ENCODE results near the gene ATP2B2. TPM values are rescaled to one million over a fixed set of nuclear protein-coding genes. Genes with fewer than 3 reads are reported as not detected.
A peak's percentile ranks its signal among the peaks of the same experiment; 100 is the strongest.

The ATP2B2 gene
- total RNA-seq, 6 experiments from 2014 or later: 25.9 to 45.1 (median 35.1) TPM

DNA sequence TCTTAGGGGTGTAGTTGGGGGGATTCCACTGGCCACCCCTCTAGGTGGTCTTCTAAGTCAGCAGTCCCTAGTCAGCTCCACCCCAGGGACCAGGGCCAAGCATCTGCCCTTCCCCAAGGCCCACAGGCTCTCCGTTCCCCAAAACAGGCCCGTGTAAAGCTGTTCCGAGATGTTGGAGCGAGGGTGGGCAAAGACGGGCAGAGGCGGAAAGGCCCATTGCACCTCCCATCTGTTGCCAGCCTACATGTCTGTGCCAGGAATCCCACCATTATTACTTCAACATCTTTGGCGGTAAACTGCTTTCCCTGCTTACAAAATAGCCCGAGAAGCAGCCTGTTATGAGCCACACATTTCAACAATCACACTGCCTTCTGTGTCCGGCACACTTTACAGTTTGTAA is 1.9 kb upstream of the ATP2B2 start:
- WGBS (ENCODE audit: insufficient coverage, low coverage, low lambda C conversion rate, missing lambda C conversion rate): 55% methylated on average over 2 of the region's 9 CpGs
- no peaks in the 10 kb centered on the region for H3K36me3 ChIP-seq
- no peak for DNase-seq
- no peak for ATAC-seq
- intact Hi-C loops (cut with DNase I): no loop called here
- H3K27ac ChIP-seq: peak overlapping the region; percentile 57 to 81 (median 74)
- H3K9me3 ChIP-seq: no peaks in the 10 kb centered on the region
- TF ChIP-seq, protein P1, sequence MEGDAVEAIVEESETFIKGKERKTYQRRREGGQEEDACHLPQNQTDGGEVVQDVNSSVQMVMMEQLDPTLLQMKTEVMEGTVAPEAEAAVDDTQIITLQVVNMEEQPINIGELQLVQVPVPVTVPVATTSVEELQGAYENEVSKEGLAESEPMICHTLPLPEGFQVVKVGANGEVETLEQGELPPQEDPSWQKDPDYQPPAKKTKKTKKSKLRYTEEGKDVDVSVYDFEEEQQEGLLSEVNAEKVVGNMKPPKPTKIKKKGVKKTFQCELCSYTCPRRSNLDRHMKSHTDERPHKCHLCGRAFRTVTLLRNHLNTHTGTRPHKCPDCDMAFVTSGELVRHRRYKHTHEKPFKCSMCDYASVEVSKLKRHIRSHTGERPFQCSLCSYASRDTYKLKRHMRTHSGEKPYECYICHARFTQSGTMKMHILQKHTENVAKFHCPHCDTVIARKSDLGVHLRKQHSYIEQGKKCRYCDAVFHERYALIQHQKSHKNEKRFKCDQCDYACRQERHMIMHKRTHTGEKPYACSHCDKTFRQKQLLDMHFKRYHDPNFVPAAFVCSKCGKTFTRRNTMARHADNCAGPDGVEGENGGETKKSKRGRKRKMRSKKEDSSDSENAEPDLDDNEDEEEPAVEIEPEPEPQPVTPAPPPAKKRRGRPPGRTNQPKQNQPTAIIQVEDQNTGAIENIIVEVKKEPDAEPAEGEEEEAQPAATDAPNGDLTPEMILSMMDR (IDR thresholded peaks at IDR 0.05): no peak
- TF ChIP-seq POLR2A (IDR thresholded peaks at IDR 0.05): no peak
- no peak overlapping the region for H3K4me3 ChIP-seq
- H3K4me1 ChIP-seq: peaks cover 0 to 50% (median 12%) of the 10 kb centered on the region in 4 donors
- H3K27me3 ChIP-seq: no peaks in the 10 kb centered on the region

DNA sequence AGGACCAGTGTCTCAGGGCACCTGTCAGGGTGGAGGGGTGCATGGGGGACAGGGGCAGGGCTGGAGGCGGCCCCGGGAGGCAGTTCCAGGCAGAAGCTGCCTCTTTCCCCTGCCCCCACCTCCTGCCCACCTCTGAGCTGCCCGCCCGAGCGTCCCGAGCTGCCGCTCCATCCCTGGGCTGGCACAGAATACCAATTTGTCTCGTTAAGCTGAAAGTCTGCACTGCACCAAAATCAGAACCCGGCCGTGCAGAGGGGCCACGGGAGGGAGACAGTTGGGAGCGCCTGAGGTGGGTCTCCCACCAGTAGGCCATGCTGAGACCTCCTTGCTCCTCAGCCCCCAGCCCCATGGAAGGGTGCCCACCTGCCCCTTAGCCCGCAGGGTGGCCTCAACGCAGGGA is 1.3 kb upstream of the ATP2B2 start:
- Histone ChIP-seq H3K27ac (peak overlapping the region; percentile 57 to 81 (median 74)), H3K9me3 (no peaks in the 10 kb centered on the region), H3K36me3 (no peaks in the 10 kb centered on the region), H3K27me3 (no peaks in the 10 kb centered on the region), H3K4me1 (peaks cover 0 to 50% (median 12%) of the 10 kb centered on the region in 4 donors), H3K4me3 (peak overlapping the region; percentile 54 to 70 (median 66))
- WGBS (ENCODE audit: insufficient coverage, low coverage, low lambda C conversion rate, missing lambda C conversion rate): no CpG with 5 or more reads among the region's 14 CpGs
- DNase-seq: no peak
- intact Hi-C loops (cut with DNase I): no loop called here
- no peak for TF ChIP-seq POLR2A (IDR thresholded peaks at IDR 0.05)
- TF ChIP-seq, protein P1 (IDR thresholded peaks at IDR 0.05): no peak
- peak in 3 of 4 donors; percentile 9 to 22 (median 13) for ATAC-seq

DNA sequence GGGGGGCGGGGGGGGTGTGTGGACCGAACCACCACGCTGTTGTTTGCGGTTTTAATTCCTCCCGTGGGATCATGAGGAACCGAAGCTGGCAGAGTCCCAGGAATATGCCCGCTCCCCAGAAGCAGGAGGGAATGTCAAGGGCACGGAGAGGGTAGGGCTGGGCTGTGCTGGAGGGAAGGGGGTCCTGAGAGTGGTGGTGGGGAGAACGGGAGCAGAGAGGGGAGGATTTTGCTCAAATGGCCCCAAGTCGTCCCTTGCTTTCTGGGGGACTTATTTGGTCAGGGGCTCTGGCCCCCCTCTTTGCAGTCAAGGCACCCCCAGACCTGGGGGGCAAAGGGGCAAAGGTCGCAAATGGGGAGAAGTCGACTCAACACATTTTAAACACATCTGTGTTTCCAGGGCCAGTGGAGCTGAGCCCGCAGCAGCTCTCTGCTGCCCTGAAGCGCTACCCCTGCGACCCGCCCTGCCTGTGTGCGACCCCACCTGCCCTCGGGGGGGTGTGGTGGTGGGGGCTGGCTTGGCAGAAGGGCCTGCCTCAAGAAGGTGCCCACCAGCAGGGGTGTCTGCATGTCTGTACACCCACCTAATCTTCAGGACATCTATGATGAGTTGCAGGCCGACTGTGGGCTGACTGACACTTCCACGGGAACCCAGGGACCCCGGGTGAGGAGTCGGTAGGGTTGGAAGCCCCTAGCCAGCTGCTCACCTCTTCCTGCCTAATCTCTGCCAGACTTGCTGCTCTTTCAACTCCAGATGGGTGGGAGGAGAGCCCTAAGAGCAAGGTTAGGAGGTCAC is 602 bp upstream of the ATP2B2 start:
- ATAC-seq: peak in 3 of 4 donors; percentile 1 to 23 (median 1)
- 3% methylated on average over 11 of the region's 22 CpGs for WGBS (ENCODE audit: insufficient coverage, low coverage, low lambda C conversion rate, missing lambda C conversion rate)
- H3K4me3 ChIP-seq: peak overlapping the region; percentile 54 to 70 (median 66)

DNA sequence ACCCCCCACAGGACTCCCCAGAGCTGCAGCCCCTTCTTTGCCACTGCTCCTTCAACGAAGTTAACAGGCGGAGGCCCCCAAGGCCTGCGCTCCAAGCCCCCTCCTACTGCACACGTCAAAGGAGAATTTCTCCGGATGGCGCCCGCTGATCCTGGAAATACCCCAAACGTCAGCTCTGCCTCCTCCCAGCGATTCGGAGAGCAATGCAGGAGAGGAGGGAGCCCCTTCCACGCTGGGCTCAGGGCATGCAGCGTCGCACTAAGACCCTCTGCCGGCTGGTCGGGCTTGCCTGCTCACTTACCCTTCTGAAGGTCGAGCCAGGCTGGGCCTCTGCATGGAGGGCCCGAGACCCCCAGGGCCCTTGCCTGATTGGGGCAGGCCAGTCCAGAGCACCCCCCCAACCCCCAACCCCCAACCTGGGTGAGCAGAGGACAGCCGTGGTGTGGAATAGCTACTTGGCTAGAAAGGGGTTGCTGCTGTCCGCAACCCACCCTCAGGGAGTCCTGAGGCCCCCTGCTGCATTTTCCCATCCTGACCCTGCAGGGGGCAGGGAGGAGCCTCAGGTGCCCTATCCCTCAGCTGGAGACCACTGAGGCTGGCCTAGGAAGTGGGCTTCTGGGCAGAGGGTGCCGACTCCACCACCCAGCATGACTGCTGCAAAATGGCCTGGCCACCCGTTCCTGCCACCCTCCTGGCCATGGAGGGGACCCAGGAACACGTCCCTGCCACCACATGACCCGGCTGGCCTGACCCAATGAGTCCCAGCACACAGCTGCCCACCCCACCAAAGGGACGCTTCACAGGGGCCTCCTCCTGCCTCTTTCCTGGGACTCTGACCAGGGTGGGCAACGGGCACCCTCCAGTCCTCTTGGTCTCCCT is 976 bp downstream of the ATP2B2 start:
- Histone ChIP-seq H3K36me3 (no peaks in the 10 kb centered on the region), H3K4me3 (peak overlapping the region; percentile 54 to 70 (median 66)), H3K9me3 (no peaks in the 10 kb centered on the region), H3K27me3 (no peaks in the 10 kb centered on the region), H3K27ac (peak overlapping the region; percentile 33 to 81 (median 74)), H3K4me1 (peaks cover 0 to 49% (median 9%) of the 10 kb centered on the region in 4 donors)
- no peak for TF ChIP-seq POLR2A (IDR thresholded peaks at IDR 0.05)
- TF ChIP-seq, protein P1 (IDR thresholded peaks at IDR 0.05): peak in 1 of 4 donors; percentile 14
- 20% methylated on average over 2 of the region's 25 CpGs for WGBS (ENCODE audit: insufficient coverage, low coverage, low lambda C conversion rate, missing lambda C conversion rate)
- DNase-seq: no peak
- ATAC-seq: no peak
- intact Hi-C loops (cut with DNase I): no loop called here

More for the DNA sequence above, 602 bp upstream of the ATP2B2 start:
- intact Hi-C loops (cut with DNase I): no loop called here
- Histone ChIP-seq H3K9me3 (no peaks in the 10 kb centered on the region), H3K27ac (peak overlapping the region; percentile 57 to 81 (median 74)), H3K27me3 (no peaks in the 10 kb centered on the region), H3K4me1 (peaks cover 0 to 50% (median 12%) of the 10 kb centered on the region in 4 donors), H3K36me3 (no peaks in the 10 kb centered on the region)
- TF ChIP-seq POLR2A (IDR thresholded peaks at IDR 0.05): no peak
- no peak for DNase-seq

Data from right lobe of liver (tissue), 6 donors.